Measurements from ENCODE around the gene FOXA2.

DNA sequence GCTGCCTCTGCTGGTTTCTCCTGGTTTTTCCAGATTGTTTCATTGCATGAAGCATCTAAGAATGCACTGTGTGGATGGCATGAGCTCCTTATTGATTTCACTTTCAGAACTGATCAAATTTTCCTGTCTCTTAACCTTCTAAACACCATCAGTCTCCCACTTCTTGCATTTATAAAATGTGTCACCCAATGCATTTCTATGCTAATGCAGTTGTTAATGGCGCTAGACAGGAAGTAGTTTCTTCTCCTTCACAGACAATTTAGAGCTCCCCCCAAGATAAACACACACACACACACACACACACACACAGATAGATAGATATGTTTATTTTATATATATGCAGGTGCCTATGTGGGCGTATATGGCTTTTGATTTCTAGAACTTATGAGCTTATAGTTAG is 45.6 kb upstream of the FOXA2 start:
- no peak for TF ChIP-seq CTCF (conservative IDR thresholded peaks at IDR 0.05 in 1 of 2, IDR thresholded peaks at IDR 0.05 in 1 of 2; ENCODE audit: low read depth in 1 of 2, low read length in 2 of 2)
- TF ChIP-seq EZH2 (IDR thresholded peaks at IDR 0.05; ENCODE audit: low read length, missing control alignments): no peak

Data from fibroblast of lung (primary cell).